Measurements from ENCODE around the gene TENM4. TPM values are rescaled to one million over a fixed set of nuclear protein-coding genes. Genes with fewer than 3 reads are reported as not detected.

The TENM4 gene
- total RNA-seq, 1 donor from 2014 or later: 117 TPM

GRCh38 chr11:78905756-78906155 is 535.1 kb downstream of the TENM4 start:
- Mint-ChIP-seq H3K36me3 (ENCODE audit: insufficient read depth) (peaks cover 9% of the 10 kb centered on the region), H3K27me3 (no peaks in the 10 kb centered on the region), H3K9me3 (ENCODE audit: low read depth) (no peaks in the 10 kb centered on the region), H3K4me3 (ENCODE audit: low read depth) (no peak overlapping the region), H3K4me1 (ENCODE audit: low read depth) (peaks cover 5% of the 10 kb centered on the region), H3K27ac (no peak overlapping the region)
- DNase-seq (ENCODE audit: low spot score, unreplicated experiment): no peak
- TF ChIP-seq CTCF (IDR thresholded peaks at IDR 0.05; ENCODE audit: unreplicated experiment): no peak

GRCh38 chr11:78902771-78903507 is 537.9 kb downstream of the TENM4 start:
- Mint-ChIP-seq H3K4me1 (ENCODE audit: low read depth) (peaks cover 9% of the 10 kb centered on the region), H3K36me3 (ENCODE audit: insufficient read depth) (peaks cover 10% of the 10 kb centered on the region), H3K4me3 (ENCODE audit: low read depth) (no peak overlapping the region), H3K9me3 (ENCODE audit: low read depth) (no peaks in the 10 kb centered on the region), H3K27ac (no peak overlapping the region), H3K27me3 (no peaks in the 10 kb centered on the region)
- no peak for DNase-seq (ENCODE audit: low spot score, unreplicated experiment)
- TF ChIP-seq CTCF (IDR thresholded peaks at IDR 0.05; ENCODE audit: unreplicated experiment): no peak

GRCh38 chr11:78901831-78902230 is 539.0 kb downstream of the TENM4 start:
- peaks cover 9% of the 10 kb centered on the region for H3K4me1 Mint-ChIP-seq (ENCODE audit: low read depth)
- peaks cover 10% of the 10 kb centered on the region for H3K36me3 Mint-ChIP-seq (ENCODE audit: insufficient read depth)
- H3K4me3 Mint-ChIP-seq (ENCODE audit: low read depth): no peak overlapping the region
- no peaks in the 10 kb centered on the region for H3K27me3 Mint-ChIP-seq
- H3K9me3 Mint-ChIP-seq (ENCODE audit: low read depth): no peaks in the 10 kb centered on the region
- DNase-seq (ENCODE audit: low spot score, unreplicated experiment): no peak
- H3K27ac Mint-ChIP-seq: no peak overlapping the region
- TF ChIP-seq CTCF (IDR thresholded peaks at IDR 0.05; ENCODE audit: unreplicated experiment): no peak

- Mint-ChIP-seq H3K4me3 (ENCODE audit: low read depth) (no peak overlapping the region), H3K9me3 (ENCODE audit: low read depth) (no peaks in the 10 kb centered on the region), H3K4me1 (ENCODE audit: low read depth) (peaks cover 9% of the 10 kb centered on the region), H3K36me3 (ENCODE audit: insufficient read depth) (peaks cover 10% of the 10 kb centered on the region), H3K27me3 (no peaks in the 10 kb centered on the region), H3K27ac (peak overlapping the region; percentile 80)
- no peak for TF ChIP-seq CTCF (IDR thresholded peaks at IDR 0.05; ENCODE audit: unreplicated experiment)
- DNase-seq (ENCODE audit: low spot score, unreplicated experiment): no peak
Measured at GRCh38 chr11:78898266-78898775, 542.5 kb downstream of the TENM4 start.

GRCh38 chr11:78893996-78894395 is 546.8 kb downstream of the TENM4 start:
- H3K9me3 Mint-ChIP-seq (ENCODE audit: low read depth): no peaks in the 10 kb centered on the region
- H3K36me3 Mint-ChIP-seq (ENCODE audit: insufficient read depth): peaks cover 6% of the 10 kb centered on the region
- H3K4me1 Mint-ChIP-seq (ENCODE audit: low read depth): peaks cover 9% of the 10 kb centered on the region
- no peaks in the 10 kb centered on the region for H3K27me3 Mint-ChIP-seq
- no peak overlapping the region for H3K4me3 Mint-ChIP-seq (ENCODE audit: low read depth)
- H3K27ac Mint-ChIP-seq: no peak overlapping the region
- TF ChIP-seq CTCF (IDR thresholded peaks at IDR 0.05; ENCODE audit: unreplicated experiment): no peak
- no peak for DNase-seq (ENCODE audit: low spot score, unreplicated experiment)

Data from progenitor cell of endocrine pancreas (in vitro differentiated cells).